Measurements from ENCODE around the gene CLCN5.

The CLCN5 gene

GRCh38 chrX:50099331-50099730 is 176.9 kb downstream of the CLCN5 start:
- no peak overlapping the region for H3K4me3 ChIP-seq (ENCODE audit: low read depth, low read length)
- TF ChIP-seq MYC (IDR thresholded peaks at IDR 0.05; ENCODE audit: low read depth, low read length), result no peak
- no peak for TF ChIP-seq CTCF (IDR thresholded peaks at IDR 0.05; ENCODE audit: low read depth, low read length)
- no peak for TF ChIP-seq POLR2A (IDR thresholded peaks at IDR 0.05; ENCODE audit: extremely low read depth, insufficient read length)
- no peak for TF ChIP-seq MAX (IDR thresholded peaks at IDR 0.05; ENCODE audit: low read depth, low read length)
- no peak for DNase-seq (ENCODE audit: low read depth)

- DNase-seq (ENCODE audit: low read depth), result peak; percentile 22
- H3K4me3 ChIP-seq (ENCODE audit: low read depth, low read length), result no peak overlapping the region
- no peak for TF ChIP-seq MAX (IDR thresholded peaks at IDR 0.05; ENCODE audit: low read depth, low read length)
- TF ChIP-seq CTCF (IDR thresholded peaks at IDR 0.05; ENCODE audit: low read depth, low read length), result no peak
- TF ChIP-seq POLR2A (IDR thresholded peaks at IDR 0.05; ENCODE audit: extremely low read depth, insufficient read length), result no peak
- no peak for TF ChIP-seq MYC (IDR thresholded peaks at IDR 0.05; ENCODE audit: low read depth, low read length)
These were observed 177.8 kb downstream of the CLCN5 start for GRCh38 chrX:50100188-50100587.

GRCh38 chrX:50103176-50103575 is 180.8 kb downstream of the CLCN5 start:
- no peak for DNase-seq (ENCODE audit: low read depth)
- H3K4me3 ChIP-seq (ENCODE audit: low read depth, low read length), result no peak overlapping the region
- TF ChIP-seq CTCF (IDR thresholded peaks at IDR 0.05; ENCODE audit: low read depth, low read length) (no peak), POLR2A (IDR thresholded peaks at IDR 0.05; ENCODE audit: extremely low read depth, insufficient read length) (no peak), MAX (IDR thresholded peaks at IDR 0.05; ENCODE audit: low read depth, low read length) (no peak), MYC (IDR thresholded peaks at IDR 0.05; ENCODE audit: low read depth, low read length) (no peak)

GRCh38 chrX:50103866-50104566 is 181.6 kb downstream of the CLCN5 start:
- no peak for DNase-seq (ENCODE audit: low read depth)
- H3K4me3 ChIP-seq (ENCODE audit: low read depth, low read length), result no peak overlapping the region
- TF ChIP-seq POLR2A (IDR thresholded peaks at IDR 0.05; ENCODE audit: extremely low read depth, insufficient read length) (no peak), MAX (IDR thresholded peaks at IDR 0.05; ENCODE audit: low read depth, low read length) (no peak), MYC (IDR thresholded peaks at IDR 0.05; ENCODE audit: low read depth, low read length) (no peak), CTCF (IDR thresholded peaks at IDR 0.05; ENCODE audit: low read depth, low read length) (no peak)

- TF ChIP-seq MYC (IDR thresholded peaks at IDR 0.05; ENCODE audit: low read depth, low read length), result no peak
- TF ChIP-seq MAX (IDR thresholded peaks at IDR 0.05; ENCODE audit: low read depth, low read length), result no peak
- TF ChIP-seq POLR2A (IDR thresholded peaks at IDR 0.05; ENCODE audit: extremely low read depth, insufficient read length), result no peak
- TF ChIP-seq CTCF (IDR thresholded peaks at IDR 0.05; ENCODE audit: low read depth, low read length), result no peak
- no peak overlapping the region for H3K4me3 ChIP-seq (ENCODE audit: low read depth, low read length)
- DNase-seq (ENCODE audit: low read depth), result no peak
These were observed 183.8 kb downstream of the CLCN5 start for GRCh38 chrX:50106051-50106675.

Data from NB4 (cell line).